Hepatocyte (in vitro differentiated cells): ENCODE measurements around the gene NFYC. TPM values are rescaled to one million over a fixed set of nuclear protein-coding genes. Genes with fewer than 3 reads are reported as not detected.
A peak's percentile ranks its signal among the peaks of the same experiment; 100 is the strongest.

Source experiments
- DNase-seq: peaks from one replicate; pipeline ENCODE4 v3.0.0-alpha.2; 2016; ENCODE audit warnings: low spot score
- H2AFZ ChIP-seq: fragments of 200-600 bp; sonication (generic); 2 replicates; pipeline ENCODE4 v1.6.0; 2016; ENCODE audit warnings: antibody characterized with exemption, mild to moderate bottlenecking
- H3K27ac ChIP-seq: fragments of 200-600 bp; sonication (generic); 2 replicates; pipeline ENCODE4 v1.5.1; 2016; ENCODE audit warnings: mild to moderate bottlenecking
- H3K27me3 ChIP-seq: fragments of 200-600 bp; sonication (generic); 2 replicates; pipeline ENCODE4 v1.6.1; 2016
- H3K36me3 ChIP-seq: fragments of 200-600 bp; sonication (generic); replicated peaks from 2 replicates; pipeline ENCODE4 v1.5.1; 2016; ENCODE audit warnings: low read depth; ENCODE audit not compliant: insufficient read depth
- H3K4me1 ChIP-seq: fragments of 200-600 bp; sonication (generic); 2 replicates; pipeline ENCODE4 v1.5.1; 2016; ENCODE audit warnings: mild to moderate bottlenecking, moderate library complexity; ENCODE audit not compliant: insufficient read depth
- H3K4me2 ChIP-seq: fragments of 200-600 bp; sonication (generic); 2 replicates; pipeline ENCODE4 v1.6.0; 2016
- H3K4me3 ChIP-seq: fragments of 200-600 bp; sonication (generic); 2 replicates; pipeline ENCODE4 v1.5.1; 2016; ENCODE audit warnings: mild to moderate bottlenecking
- H3K79me2 ChIP-seq: fragments of 200-600 bp; sonication (generic); 2 replicates; pipeline ENCODE4 v1.6.0; 2017; ENCODE audit warnings: mild to moderate bottlenecking
- H3K9me2 ChIP-seq: fragments of 200-600 bp; sonication (generic); replicated peaks from 2 replicates; pipeline ENCODE4 v1.6.0; 2017; ENCODE audit warnings: mild to moderate bottlenecking; ENCODE audit not compliant: insufficient read depth
- H3K9me3 ChIP-seq: fragments of 200-600 bp; sonication (generic); 2 replicates; pipeline ENCODE4 v1.5.1; 2016; ENCODE audit warnings: low read depth, mild to moderate bottlenecking
- H4K20me1 ChIP-seq: fragments of 200-600 bp; sonication (generic); 2 replicates; pipeline ENCODE4 v1.6.0; 2016; ENCODE audit warnings: mild to moderate bottlenecking; ENCODE audit not compliant: insufficient read depth, poor library complexity, severe bottlenecking
- EZH2 ChIP-seq: fragments of 200-600 bp; sonication (generic); IDR thresholded peaks from 2 replicates; pipeline ENCODE4 v1.6.1; 2016; ENCODE audit warnings: antibody characterized with exemption, mild to moderate bottlenecking, borderline replicate concordance
- EZH2phosphoT487 ChIP-seq: fragments of 200-600 bp; sonication (generic); IDR thresholded peaks from one replicate; pipeline ENCODE4 v1.6.1; 2018; ENCODE audit warnings: antibody characterized with exemption, mild to moderate bottlenecking, low read depth, moderate library complexity; ENCODE audit not compliant: unreplicated experiment, severe bottlenecking
- WGBS: methylation state at CpG from one replicate; pipeline ENCODE4 v1.1.6; 2016; ENCODE audit warnings: low lambda C conversion rate; ENCODE audit errors: missing lambda C conversion rate; 5-methylcytosine and 5-hydroxymethylcytosine counted together
- polyA plus RNA-seq: library from polyadenylated mRNA; unstranded; fragments of >200 nt; fragmentation: Nextera tagmentation; extraction: Ambion mirVana; gene quantifications from 2 replicates; pipeline ENCODE4 v1.2.1, GENCODE V29; 2016
- total RNA-seq: library from RNA; depleted of rRNA; stranded (reverse); fragments of >200 nt; gene quantifications from 2 replicates; pipeline ENCODE4 v1.2.3, GENCODE V29; 2014
- TF ChIP-seq, protein P1 (sequence below): fragments of 200-600 bp; sonication (generic); IDR thresholded peaks from 2 replicates; pipeline ENCODE4 v1.5.1; 2016; ENCODE audit warnings: antibody characterized with exemption, mild to moderate bottlenecking; ENCODE audit not compliant: poor library complexity

The NFYC gene
- total and polyA plus RNA-seq, 2 experiments from 2014 or later: 44.1 to 52.5 TPM

- no peaks in the 10 kb centered on the region for H3K36me3 ChIP-seq
- WGBS: 44% methylated on average over 16 of the region's 16 CpGs
These were observed 32.5 kb upstream of the NFYC start for GRCh38 chr1:40658751-40659648.

GRCh38 chr1:40659649-40659947 lies 31.9 kb upstream of the NFYC start:
- 36% methylated on average over 7 of the region's 7 CpGs for WGBS
- no peaks in the 10 kb centered on the region for H3K9me3 ChIP-seq
- peaks cover 11% of the 10 kb centered on the region for H3K4me1 ChIP-seq
- TF ChIP-seq, protein P1, sequence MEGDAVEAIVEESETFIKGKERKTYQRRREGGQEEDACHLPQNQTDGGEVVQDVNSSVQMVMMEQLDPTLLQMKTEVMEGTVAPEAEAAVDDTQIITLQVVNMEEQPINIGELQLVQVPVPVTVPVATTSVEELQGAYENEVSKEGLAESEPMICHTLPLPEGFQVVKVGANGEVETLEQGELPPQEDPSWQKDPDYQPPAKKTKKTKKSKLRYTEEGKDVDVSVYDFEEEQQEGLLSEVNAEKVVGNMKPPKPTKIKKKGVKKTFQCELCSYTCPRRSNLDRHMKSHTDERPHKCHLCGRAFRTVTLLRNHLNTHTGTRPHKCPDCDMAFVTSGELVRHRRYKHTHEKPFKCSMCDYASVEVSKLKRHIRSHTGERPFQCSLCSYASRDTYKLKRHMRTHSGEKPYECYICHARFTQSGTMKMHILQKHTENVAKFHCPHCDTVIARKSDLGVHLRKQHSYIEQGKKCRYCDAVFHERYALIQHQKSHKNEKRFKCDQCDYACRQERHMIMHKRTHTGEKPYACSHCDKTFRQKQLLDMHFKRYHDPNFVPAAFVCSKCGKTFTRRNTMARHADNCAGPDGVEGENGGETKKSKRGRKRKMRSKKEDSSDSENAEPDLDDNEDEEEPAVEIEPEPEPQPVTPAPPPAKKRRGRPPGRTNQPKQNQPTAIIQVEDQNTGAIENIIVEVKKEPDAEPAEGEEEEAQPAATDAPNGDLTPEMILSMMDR: no peak
- TF ChIP-seq EZH2 (no peak), EZH2phosphoT487 (no peak)
- peak overlapping the region; percentile 32 for H3K4me2 ChIP-seq
- DNase-seq: no peak
- H2AFZ ChIP-seq: no peak overlapping the region
- H3K27ac ChIP-seq: peak overlapping the region; percentile 57
- H3K36me3 ChIP-seq: no peaks in the 10 kb centered on the region
- peaks cover 4% of the 10 kb centered on the region for H3K27me3 ChIP-seq
- H3K9me2 ChIP-seq: no peaks in the 10 kb centered on the region
- H3K79me2 ChIP-seq: no peaks in the 10 kb centered on the region
- no peaks in the 10 kb centered on the region for H4K20me1 ChIP-seq
- H3K4me3 ChIP-seq: no peak overlapping the region

More at GRCh38 chr1:40658751-40659648, 32.5 kb upstream of the NFYC start:
- Histone ChIP-seq H3K79me2 (no peaks in the 10 kb centered on the region), H3K27me3 (peaks cover 9% of the 10 kb centered on the region), H3K4me3 (no peak overlapping the region), H2AFZ (no peak overlapping the region), H3K4me1 (peaks cover 11% of the 10 kb centered on the region), H3K27ac (peak overlapping the region; percentile 57), H3K4me2 (peak overlapping the region; percentile 32), H4K20me1 (no peaks in the 10 kb centered on the region), H3K9me2 (no peaks in the 10 kb centered on the region), H3K9me3 (no peaks in the 10 kb centered on the region)
- TF ChIP-seq EZH2: no peak
- TF ChIP-seq EZH2phosphoT487: no peak
- TF ChIP-seq, protein P1: no peak
- DNase-seq: no peak

- Histone ChIP-seq H3K27ac (no peak overlapping the region), H3K36me3 (no peaks in the 10 kb centered on the region), H3K4me3 (no peak overlapping the region), H2AFZ (no peak overlapping the region), H3K27me3 (no peaks in the 10 kb centered on the region), H4K20me1 (no peaks in the 10 kb centered on the region), H3K4me1 (peaks cover 16% of the 10 kb centered on the region), H3K79me2 (no peaks in the 10 kb centered on the region), H3K9me3 (no peaks in the 10 kb centered on the region), H3K9me2 (no peaks in the 10 kb centered on the region), H3K4me2 (no peak overlapping the region)
- 62% methylated on average over 5 of the region's 5 CpGs for WGBS
- no peak for DNase-seq
- TF ChIP-seq EZH2 (no peak), EZH2phosphoT487 (no peak)
These were observed 29.8 kb upstream of the NFYC start for GRCh38 chr1:40661678-40662077.

GRCh38 chr1:40662151-40662550 lies 29.4 kb upstream of the NFYC start:
- Histone ChIP-seq H3K27ac (no peak overlapping the region), H2AFZ (no peak overlapping the region), H3K9me3 (no peaks in the 10 kb centered on the region), H3K27me3 (no peaks in the 10 kb centered on the region), H4K20me1 (no peaks in the 10 kb centered on the region), H3K36me3 (no peaks in the 10 kb centered on the region), H3K4me3 (no peak overlapping the region), H3K9me2 (no peaks in the 10 kb centered on the region), H3K4me1 (peaks cover 16% of the 10 kb centered on the region), H3K4me2 (no peak overlapping the region), H3K79me2 (no peaks in the 10 kb centered on the region)
- no peak for TF ChIP-seq EZH2
- TF ChIP-seq, protein P1: no peak
- TF ChIP-seq EZH2phosphoT487: no peak
- WGBS: 84% methylated on average over 6 of the region's 6 CpGs
- no peak for DNase-seq
